Endothelial cell of umbilical vein (primary cell): ENCODE data around the gene FBXL19. TPM values are rescaled to one million over a fixed set of nuclear protein-coding genes. Genes with fewer than 3 reads are reported as not detected.

Experiments used
- BruUV-seq: library from RNA; stranded (reverse); fragments of 400-500 nt; replicated peaks from 2 replicates; lab custom pipeline; 2021; lab: Mats Ljungman, UMichigan
- CTCF ChIA-PET: fragments of 300-600, 350-600 bp; sonication (Branson Sonifier 250); formaldehyde crosslinking; loops from one replicate; lab custom pipeline; 2021; ENCODE audit warnings: antibody characterized with exemption, inconsistent platforms; lab: Charles Lee
- POLR2A ChIA-PET: fragments of 300-600, 350-600 bp; sonication (Branson Sonifier 250); formaldehyde crosslinking; loops from one replicate; lab custom pipeline; 2021; ENCODE audit warnings: antibody characterized with exemption, inconsistent platforms; lab: Charles Lee
- DNase-seq: peaks from one replicate; pipeline ENCODE4 v3.0.0-alpha.2; 2011; ENCODE audit warnings: low read depth, low spot score
- FAIRE-seq: peaks from 2 replicates; lab custom pipeline; 2011; peaks lifted over from hg19 to GRCh38; lab: Jason Lieb, UNC
- H2AFZ ChIP-seq: 2 replicates; pipeline ENCODE4 v1.6.0; 2012; ENCODE audit warnings: low read depth, low read length, control low read depth, inconsistent platforms
- H3K27ac ChIP-seq: 2 replicates; pipeline ENCODE4 v1.5.1; 2011; ENCODE audit warnings: low read depth, mild to moderate bottlenecking, control low read depth, low read length, moderate library complexity; ENCODE audit not compliant: insufficient read depth
- H3K27me3 ChIP-seq, 2 experiments: 2 replicates each; pipeline versions ENCODE4 v1.6.0 to v1.6.1; 2011; ENCODE audit warnings: low read length in 2 of 2, mixed read lengths in 1 of 2; ENCODE audit not compliant: control insufficient read depth in 2 of 2, insufficient read depth in 2 of 2
- H3K36me3 ChIP-seq, 2 experiments: 2 replicates in 1 of 2; 3 replicates in 1 of 2; pipeline ENCODE4 v1.5.1; 2011; ENCODE audit warnings: low read length in 2 of 2, mild to moderate bottlenecking in 1 of 2, moderate library complexity in 1 of 2; ENCODE audit not compliant: control insufficient read depth in 2 of 2, insufficient read depth in 2 of 2; ENCODE audit errors: extremely low read depth in 1 of 2
- H3K4me1 ChIP-seq: 3 replicates; pipeline ENCODE4 v1.5.1; 2011; ENCODE audit warnings: mild to moderate bottlenecking, low read length; ENCODE audit not compliant: control insufficient read depth, insufficient read depth; ENCODE audit errors: extremely low read depth
- H3K4me2 ChIP-seq: 2 replicates; pipeline ENCODE4 v1.6.1; 2011; ENCODE audit warnings: low read length, control low read depth, mixed read lengths; ENCODE audit not compliant: insufficient read depth
- H3K4me3 ChIP-seq, 3 experiments: fragments of 200-600 bp in 1 of 3; sonication (generic), shearing (Covaris generic) in 1 of 3; replicated peaks in 1 of 3; 2 replicates each; pipeline ENCODE4 v1.5.1; 2011 to 2016; ENCODE audit warnings: control low read depth in 3 of 3, low read length in 3 of 3, mild to moderate bottlenecking in 2 of 3, inconsistent platforms in 1 of 3, low read depth in 1 of 3, moderate library complexity in 1 of 3; ENCODE audit not compliant: insufficient read depth in 1 of 3
- H3K79me2 ChIP-seq: 2 replicates; pipeline ENCODE4 v1.6.0; 2012; ENCODE audit warnings: low read length, inconsistent platforms; ENCODE audit not compliant: control insufficient read depth, insufficient read depth
- H3K9ac ChIP-seq: replicated peaks from 2 replicates; pipeline ENCODE3; 2011; ENCODE audit warnings: low read length, control low read depth; ENCODE audit not compliant: insufficient read depth; ENCODE audit errors: extremely low read depth
- H3K9me1 ChIP-seq: replicated peaks from 3 replicates; pipeline ENCODE4 v1.6.0; 2011; ENCODE audit warnings: mild to moderate bottlenecking, low read length; ENCODE audit not compliant: control insufficient read depth, insufficient read depth; ENCODE audit errors: extremely low read depth
- H3K9me3 ChIP-seq: replicated peaks from 2 replicates; pipeline ENCODE4 v1.5.1; 2012; ENCODE audit warnings: low read length, inconsistent platforms; ENCODE audit not compliant: control insufficient read depth, insufficient read depth
- H4K20me1 ChIP-seq: replicated peaks from 2 replicates; pipeline ENCODE3; 2011; ENCODE audit warnings: mild to moderate bottlenecking, low read length; ENCODE audit not compliant: control insufficient read depth, insufficient read depth; ENCODE audit errors: extremely low read depth
- EZH2 ChIP-seq: IDR thresholded peaks from 2 replicates; pipeline ENCODE4 v1.6.1; 2012; ENCODE audit warnings: borderline replicate concordance, low read depth, mild to moderate bottlenecking, moderate library complexity, low read length, inconsistent platforms; ENCODE audit not compliant: severe bottlenecking
- FOS ChIP-seq: IDR thresholded peaks from 2 replicates; pipeline ENCODE4 v1.6.1; 2011; ENCODE audit warnings: mild to moderate bottlenecking, low read length, moderate library complexity, borderline replicate concordance; ENCODE audit not compliant: insufficient read depth
- GATA2 ChIP-seq: IDR thresholded peaks from 2 replicates; pipeline ENCODE4 v1.7.0; 2011; ENCODE audit warnings: low read depth, mild to moderate bottlenecking, moderate library complexity, mixed read lengths, low read length; ENCODE audit not compliant: insufficient read length, insufficient read depth
- JUN ChIP-seq: IDR thresholded peaks from 2 replicates; pipeline ENCODE4 v1.6.1; 2011; ENCODE audit warnings: borderline replicate concordance, low read depth; ENCODE audit not compliant: insufficient read length, insufficient read depth
- MYC ChIP-seq: IDR thresholded peaks from one replicate; pipeline ENCODE4 v1.6.1; 2011; ENCODE audit warnings: mild to moderate bottlenecking, low read depth, low read length
- POLR2A ChIP-seq: IDR thresholded peaks from 2 replicates; pipeline ENCODE4 v1.6.1; 2012; ENCODE audit warnings: low read depth, mild to moderate bottlenecking, control low read depth, low read length
- POLR2AphosphoS5 ChIP-seq: IDR thresholded peaks from 2 replicates; pipeline ENCODE4 v1.6.1; 2012; ENCODE audit warnings: low read depth, mild to moderate bottlenecking, control low read depth, low read length, moderate library complexity; ENCODE audit not compliant: insufficient read depth
- dilution Hi-C: fragments of 300-500 bp; cut with MboI; formaldehyde crosslinking; loops from one replicate; pipeline ENCODE4 v1.15.0; 2019; ENCODE audit warnings: low sequenced_read_pairs; ENCODE audit not compliant: extremely low pct_ligation_motif_present
- intact Hi-C: fragments of 100-400 bp; cut with micrococcal nuclease; formaldehyde crosslinking; loops from one replicate; pipeline ENCODE4 v1.10.0; 2022
- polyA plus RNA-seq, 4 experiments: library from polyadenylated mRNA; depleted of rRNA in 3 of 4; stranded (reverse) in 3 of 4; unstranded in 1 of 4; fragments of >200 nt; gene quantifications; 2 replicates each; pipeline versions ENCODE4 v1.2.1 to v1.2.3, GENCODE V29; 2011 to 2012; ENCODE audit warnings: missing spikeins in 1 of 4
- total RNA-seq: library from RNA; stranded (reverse); gene quantifications from 2 replicates; pipeline ENCODE4 v1.2.3, GENCODE V29; 2021
- TF ChIP-seq, protein P1 (sequence below): IDR thresholded peaks from 2 replicates; pipeline ENCODE4 v1.6.1; 2011; ENCODE audit not compliant: insufficient read depth, insufficient read length
- TF ChIP-seq, protein P2 (sequence below), 2 donors: IDR thresholded peaks; 1 replicate in 1 of 2; 2 replicates in 1 of 2; pipeline ENCODE4 v1.5.1; 2011; ENCODE audit warnings: low read length in 2 of 2, mild to moderate bottlenecking in 2 of 2, moderate library complexity in 2 of 2, control low read depth in 1 of 2, inconsistent platforms in 1 of 2, low read depth in 1 of 2; ENCODE audit not compliant: insufficient read depth in 1 of 2; ENCODE audit errors: extremely low read depth in 1 of 2

FBXL19 gene
- total and polyA plus RNA-seq, 2 donors (not counting 3 experiments of a cell fraction or from before 2014, with no cell fraction given): 22.1 to 38.0 TPM

DNA sequence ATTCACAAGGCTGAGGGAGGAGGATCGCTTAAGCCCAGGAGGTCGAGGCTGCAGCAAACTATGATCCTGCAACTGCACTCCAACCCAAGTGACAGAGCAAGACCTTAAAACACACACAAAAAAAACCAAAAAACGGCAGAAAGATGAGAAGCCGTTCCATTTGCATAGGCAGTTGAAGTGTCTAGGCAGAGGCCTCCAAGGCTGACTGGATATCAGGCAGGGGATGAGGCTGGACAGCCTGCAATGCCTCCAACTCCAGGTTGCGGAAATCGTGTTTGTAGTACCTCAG is 2.0 kb upstream of the FBXL19 start:
- no peak overlapping the region for H3K4me2 ChIP-seq
- CTCF ChIA-PET: interaction anchor here (2.2 to 2.7 kb wide), 2 partner anchors 20 to 77 kb away, joined by 9 to 24 read pairs; no protein-coding TSS in a partner anchor
- H3K9me1 ChIP-seq: no peaks in the 10 kb centered on the region
- no peak overlapping the region for H2AFZ ChIP-seq
- no peak overlapping the region for H3K9ac ChIP-seq
- H3K27ac ChIP-seq: no peak overlapping the region
- intact Hi-C loops (loop anchor here (1.0 to 5.0 kb wide), 3 partner anchors 77 to 159 kb away; partner anchors contain the start of genes CFAP119 and RNF40), dilution Hi-C loops (no loop called here)
- no peaks in the 10 kb centered on the region for H4K20me1 ChIP-seq
- no peaks in the 10 kb centered on the region for H3K79me2 ChIP-seq
- TF ChIP-seq EZH2 (no peak), POLR2A (no peak), GATA2 (no peak), JUN (no peak), MYC (no peak), POLR2AphosphoS5 (no peak), FOS (no peak)
- TF ChIP-seq, protein P1, sequence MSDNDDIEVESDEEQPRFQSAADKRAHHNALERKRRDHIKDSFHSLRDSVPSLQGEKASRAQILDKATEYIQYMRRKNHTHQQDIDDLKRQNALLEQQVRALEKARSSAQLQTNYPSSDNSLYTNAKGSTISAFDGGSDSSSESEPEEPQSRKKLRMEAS: no peak
- TF ChIP-seq, protein P2, sequence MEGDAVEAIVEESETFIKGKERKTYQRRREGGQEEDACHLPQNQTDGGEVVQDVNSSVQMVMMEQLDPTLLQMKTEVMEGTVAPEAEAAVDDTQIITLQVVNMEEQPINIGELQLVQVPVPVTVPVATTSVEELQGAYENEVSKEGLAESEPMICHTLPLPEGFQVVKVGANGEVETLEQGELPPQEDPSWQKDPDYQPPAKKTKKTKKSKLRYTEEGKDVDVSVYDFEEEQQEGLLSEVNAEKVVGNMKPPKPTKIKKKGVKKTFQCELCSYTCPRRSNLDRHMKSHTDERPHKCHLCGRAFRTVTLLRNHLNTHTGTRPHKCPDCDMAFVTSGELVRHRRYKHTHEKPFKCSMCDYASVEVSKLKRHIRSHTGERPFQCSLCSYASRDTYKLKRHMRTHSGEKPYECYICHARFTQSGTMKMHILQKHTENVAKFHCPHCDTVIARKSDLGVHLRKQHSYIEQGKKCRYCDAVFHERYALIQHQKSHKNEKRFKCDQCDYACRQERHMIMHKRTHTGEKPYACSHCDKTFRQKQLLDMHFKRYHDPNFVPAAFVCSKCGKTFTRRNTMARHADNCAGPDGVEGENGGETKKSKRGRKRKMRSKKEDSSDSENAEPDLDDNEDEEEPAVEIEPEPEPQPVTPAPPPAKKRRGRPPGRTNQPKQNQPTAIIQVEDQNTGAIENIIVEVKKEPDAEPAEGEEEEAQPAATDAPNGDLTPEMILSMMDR (IDR thresholded peaks at IDR 0.05; ENCODE audit: extremely low read depth in 1 of 2, insufficient read depth in 1 of 2, low read depth in 1 of 2, low read length in 2 of 2): no peak
- H3K27me3 ChIP-seq: no peaks in the 10 kb centered on the region
- BruUV-seq: no TSS peak
- POLR2A ChIA-PET: no interaction called here
- no peak for DNase-seq
- no peak for FAIRE-seq
- no peak overlapping the region for H3K4me3 ChIP-seq
- H3K4me1 ChIP-seq: peaks cover 2% of the 10 kb centered on the region
- peaks cover 0 to 1% of the 10 kb centered on the region in 2 experiments for H3K36me3 ChIP-seq
- H3K9me3 ChIP-seq: no peaks in the 10 kb centered on the region
